ENCODE data around the gene REST.
"Not testable (repeated sequence)": the region's sequence is repeated elsewhere in the genome, so short reads cannot be mapped to it uniquely, and the experiment has no call there.

REST gene, protein sequence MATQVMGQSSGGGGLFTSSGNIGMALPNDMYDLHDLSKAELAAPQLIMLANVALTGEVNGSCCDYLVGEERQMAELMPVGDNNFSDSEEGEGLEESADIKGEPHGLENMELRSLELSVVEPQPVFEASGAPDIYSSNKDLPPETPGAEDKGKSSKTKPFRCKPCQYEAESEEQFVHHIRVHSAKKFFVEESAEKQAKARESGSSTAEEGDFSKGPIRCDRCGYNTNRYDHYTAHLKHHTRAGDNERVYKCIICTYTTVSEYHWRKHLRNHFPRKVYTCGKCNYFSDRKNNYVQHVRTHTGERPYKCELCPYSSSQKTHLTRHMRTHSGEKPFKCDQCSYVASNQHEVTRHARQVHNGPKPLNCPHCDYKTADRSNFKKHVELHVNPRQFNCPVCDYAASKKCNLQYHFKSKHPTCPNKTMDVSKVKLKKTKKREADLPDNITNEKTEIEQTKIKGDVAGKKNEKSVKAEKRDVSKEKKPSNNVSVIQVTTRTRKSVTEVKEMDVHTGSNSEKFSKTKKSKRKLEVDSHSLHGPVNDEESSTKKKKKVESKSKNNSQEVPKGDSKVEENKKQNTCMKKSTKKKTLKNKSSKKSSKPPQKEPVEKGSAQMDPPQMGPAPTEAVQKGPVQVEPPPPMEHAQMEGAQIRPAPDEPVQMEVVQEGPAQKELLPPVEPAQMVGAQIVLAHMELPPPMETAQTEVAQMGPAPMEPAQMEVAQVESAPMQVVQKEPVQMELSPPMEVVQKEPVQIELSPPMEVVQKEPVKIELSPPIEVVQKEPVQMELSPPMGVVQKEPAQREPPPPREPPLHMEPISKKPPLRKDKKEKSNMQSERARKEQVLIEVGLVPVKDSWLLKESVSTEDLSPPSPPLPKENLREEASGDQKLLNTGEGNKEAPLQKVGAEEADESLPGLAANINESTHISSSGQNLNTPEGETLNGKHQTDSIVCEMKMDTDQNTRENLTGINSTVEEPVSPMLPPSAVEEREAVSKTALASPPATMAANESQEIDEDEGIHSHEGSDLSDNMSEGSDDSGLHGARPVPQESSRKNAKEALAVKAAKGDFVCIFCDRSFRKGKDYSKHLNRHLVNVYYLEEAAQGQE

DNA sequence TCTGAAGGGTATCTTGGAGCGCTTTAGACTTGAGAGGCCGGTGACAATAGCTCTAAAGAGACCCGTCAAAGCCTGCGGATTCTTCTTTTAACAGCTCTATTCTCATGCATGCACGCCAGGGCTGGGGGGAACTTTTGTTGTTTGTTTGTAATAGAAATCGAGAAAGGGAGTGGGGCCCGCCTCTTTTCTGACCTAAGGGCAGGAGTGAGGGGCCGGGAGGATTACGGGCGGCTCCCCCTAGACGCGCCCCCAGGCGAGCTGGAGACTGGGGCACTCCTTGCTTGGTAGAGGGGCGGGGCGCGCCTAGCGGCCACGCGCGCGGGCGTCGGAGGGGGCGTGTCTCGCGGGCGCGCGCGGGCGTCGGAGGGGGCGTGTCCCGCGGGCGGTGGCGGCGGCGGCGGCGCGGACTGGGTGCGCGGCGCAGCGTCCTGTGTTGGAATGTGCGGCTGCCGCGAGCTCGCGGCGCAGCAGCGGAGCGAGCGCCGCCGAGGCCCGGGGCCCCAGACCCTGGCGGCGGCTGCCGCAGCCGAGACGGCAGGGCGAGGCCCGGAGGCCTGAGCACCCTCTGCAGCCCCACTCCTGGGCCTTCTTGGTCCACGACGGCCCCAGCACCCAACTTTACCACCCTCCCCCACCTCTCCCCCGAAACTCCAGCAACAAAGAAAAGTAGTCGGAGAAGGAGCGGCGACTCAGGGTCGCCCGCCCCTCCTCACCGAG lies at the start of gene REST:
Gene REST, plus strand, starts transcription at position 412 of the 717 bp plus-strand sequence. CDS start 2,739 bp downstream, outside the sequence.
- DNase-seq = peak; percentile 37

DNA sequence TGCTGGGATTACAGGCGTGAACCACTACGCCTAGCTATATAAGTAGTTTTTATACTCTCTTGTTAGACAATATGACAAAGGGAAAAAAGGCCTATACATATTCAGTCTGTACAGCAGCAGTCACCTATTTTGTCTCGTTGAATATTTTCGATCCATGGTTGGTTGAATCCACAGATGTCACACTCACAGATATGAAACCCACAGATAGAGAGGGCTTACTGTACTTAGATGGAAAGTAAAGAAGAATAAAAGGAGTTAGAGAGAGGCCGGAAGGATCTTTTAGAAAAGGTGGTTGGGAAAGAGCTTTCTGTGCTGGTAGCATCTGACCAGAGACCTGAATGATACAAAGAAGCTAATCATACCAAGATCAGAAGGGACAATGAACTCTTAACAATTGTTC lies 47.9 kb upstream of the REST start:
- no peak for DNase-seq

DNA sequence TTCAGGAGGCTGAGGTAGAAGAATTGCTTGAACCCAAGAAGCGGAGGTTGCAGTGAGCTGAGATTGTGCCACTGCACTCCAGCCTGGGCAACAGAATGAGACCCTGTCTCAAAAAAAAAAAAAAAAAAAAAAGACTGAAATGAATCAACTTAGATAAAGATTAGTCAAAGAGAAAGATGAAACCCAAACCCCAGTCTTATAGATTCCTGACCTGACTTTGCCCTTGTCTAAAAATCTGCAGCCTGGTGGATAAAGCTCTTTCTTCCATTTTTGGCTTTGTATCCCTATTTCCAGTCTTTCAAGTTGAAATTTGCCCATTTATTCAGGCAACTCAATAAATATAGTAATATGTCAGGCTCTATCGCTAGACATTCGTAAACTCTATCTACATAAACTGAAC lies 46.9 kb upstream of the REST start:
- DNase-seq = no peak

DNA sequence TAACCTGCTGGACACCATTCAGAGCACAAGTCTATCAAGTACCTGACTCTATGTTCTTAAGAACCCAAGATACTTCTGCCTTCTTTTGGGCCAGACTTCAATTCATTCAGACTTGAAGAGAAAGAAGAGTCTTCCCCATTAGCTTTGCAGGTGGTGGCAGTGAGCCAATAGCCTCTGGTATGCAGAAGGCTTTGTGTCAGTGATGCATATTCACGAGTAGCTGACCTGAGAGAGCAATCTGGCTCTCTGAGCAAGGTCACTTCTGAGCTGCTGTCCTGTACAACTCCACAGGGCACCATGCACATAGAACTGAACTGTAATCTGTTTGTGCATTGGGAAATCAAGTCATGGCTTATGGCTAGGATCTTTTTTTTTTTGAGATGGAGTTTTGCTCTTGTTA lies 46.3 kb upstream of the REST start:
- DNase-seq = no peak

DNA sequence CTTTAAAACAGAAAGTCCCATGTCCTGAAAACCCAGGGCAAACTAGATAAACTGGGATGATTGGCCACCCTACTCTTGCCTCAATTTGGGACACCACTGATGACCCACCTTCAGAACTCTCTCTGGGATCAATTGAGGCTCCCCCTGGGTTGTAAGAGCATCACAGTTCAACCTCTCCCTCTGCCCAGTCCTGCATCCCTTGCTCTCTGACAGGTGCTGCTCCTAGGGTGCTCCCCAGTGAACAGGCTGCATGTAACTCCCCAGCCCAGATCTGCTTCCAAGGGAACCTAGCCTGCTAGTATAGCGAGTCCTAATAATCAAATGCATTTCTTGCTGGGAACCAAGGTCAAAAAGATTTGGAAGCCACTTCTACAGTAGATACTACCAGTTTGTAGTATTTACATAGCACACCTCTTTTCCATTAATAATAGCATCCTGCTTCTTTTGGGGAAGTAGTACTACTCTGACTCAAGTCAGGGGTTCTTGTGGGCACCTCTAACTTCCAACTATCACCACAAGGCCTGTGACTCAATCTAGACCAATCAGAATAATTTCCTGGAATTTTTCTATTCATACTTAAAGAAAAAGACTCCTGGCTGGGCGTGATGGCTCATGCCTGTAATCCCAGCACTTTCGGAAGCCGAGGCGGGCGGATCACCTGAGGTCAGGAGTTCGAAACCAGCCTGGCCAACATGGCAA lies 44.1 kb upstream of the REST start:
- no peak for DNase-seq

DNA sequence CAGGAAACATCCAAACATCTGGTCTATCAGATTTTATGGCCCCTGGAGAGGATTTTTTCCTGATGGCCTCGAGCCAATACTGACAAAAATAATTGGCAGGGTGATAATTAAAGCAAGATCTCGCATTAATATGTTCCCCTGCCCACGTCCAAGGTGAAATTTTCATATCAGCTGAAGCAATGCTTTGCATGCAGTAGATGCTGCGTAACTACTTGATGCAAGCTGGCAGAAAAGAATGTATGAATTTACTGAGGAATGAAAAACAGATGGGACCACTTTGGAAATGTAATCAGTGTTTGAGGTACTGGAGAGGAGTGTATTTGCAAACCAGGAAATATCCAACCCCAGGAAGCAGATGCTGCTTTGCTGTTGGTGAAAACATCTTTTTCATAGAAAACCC lies 36.8 kb upstream of the REST start:
- DNase-seq = peak; percentile 2

DNA sequence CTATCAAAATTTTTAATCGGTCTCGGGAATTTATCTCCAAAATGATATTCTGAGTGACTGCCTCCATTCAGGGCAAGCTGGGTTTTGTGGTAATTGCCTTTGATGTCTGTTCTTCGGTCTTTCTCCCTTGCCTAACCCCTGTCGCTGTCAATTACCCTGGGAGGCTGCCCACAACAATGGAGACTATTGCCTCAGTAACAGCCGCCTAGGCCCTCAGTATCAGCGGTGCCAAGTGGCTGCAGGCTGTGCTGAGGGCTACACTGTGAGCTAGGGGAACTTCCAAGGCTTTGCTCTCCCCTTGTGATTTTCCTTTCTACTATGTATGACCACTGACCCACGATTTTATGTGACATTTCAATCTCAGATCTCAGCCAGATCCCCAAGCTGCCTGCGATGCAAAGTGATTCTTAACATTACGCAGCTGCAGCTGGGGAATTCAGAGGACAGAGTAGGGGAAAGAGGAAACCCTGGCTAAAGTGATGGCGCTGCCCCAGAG lies 36.3 kb upstream of the REST start:
- DNase-seq = peak; percentile 49

DNA sequence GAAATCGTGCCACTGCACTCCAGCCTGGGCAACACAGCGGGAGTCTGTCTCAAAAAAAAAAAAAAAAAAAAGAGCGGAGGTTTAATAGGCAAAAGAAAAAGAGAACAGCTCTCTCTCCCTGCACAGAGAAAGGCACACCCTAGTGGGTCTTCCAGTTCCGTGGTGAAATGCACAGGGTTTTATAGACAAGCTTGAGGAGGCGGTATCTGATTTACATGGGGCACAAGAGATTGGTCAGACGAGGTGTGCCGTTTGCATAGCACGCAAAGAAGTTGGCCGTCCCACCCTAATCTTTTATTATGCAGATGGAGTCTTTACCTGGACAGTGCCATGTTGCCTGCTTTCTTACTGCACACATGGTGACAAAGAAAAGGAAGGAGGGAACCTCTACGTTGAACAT lies 33.5 kb upstream of the REST start:
- peak; percentile 1 for DNase-seq

DNA sequence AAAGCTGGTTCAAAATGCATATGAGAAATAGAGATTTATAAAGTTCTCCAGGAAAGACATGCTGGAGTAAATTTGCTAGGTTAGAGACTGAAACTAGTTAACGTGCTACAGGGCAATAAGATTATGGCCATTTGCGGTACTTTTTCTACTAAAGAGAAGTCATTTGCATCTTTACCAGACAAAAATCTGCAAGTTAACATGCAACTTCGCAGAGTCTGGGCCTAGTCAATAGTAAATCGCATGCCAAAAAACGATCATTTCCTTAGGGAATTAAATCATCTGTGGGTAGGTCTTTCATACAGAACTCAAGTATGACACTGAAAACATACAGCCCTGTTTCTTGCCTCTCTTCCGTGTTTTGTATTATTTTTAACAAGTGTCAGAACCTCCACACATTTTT lies 32.8 kb upstream of the REST start:
- DNase-seq = no peak

DNA sequence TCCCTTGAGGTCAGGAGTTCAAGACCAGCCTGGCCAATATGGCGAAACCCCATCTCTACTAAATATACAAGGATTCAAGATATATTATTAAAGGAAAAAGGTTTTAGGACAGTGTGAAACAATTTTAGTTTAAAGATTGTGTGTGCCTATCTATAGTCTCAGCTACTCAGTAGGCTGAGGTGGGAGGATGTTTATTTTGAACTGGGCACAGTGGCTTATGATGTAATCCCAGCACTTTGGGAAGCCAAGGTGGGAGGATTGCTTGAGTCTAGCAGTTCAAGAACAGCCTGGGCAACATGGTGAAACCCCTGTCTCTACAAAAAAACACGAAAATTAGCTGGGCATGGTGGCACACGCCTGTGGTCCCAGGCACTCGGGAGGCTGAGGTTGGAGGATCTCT lies 31.4 kb upstream of the REST start:
- no peak for DNase-seq

DNA sequence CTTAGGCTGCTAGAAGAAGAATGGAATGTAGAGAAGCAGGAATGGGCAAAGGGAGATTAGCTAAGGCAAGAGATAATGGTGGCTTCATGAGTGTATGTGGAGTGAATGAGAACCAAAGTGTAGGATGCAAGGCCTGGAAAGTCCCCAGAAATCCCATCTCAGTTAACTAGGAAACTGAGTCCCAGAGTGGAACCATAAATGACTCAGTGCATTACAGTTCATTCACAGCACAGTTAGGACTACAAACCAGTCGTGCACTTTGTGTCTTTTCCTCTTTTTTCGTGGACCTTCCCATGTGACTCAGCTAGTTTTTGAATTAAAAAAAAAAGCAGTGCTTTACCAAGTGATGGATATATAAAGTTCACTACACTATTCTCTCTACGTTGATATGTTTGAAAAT lies 27.7 kb upstream of the REST start:
- DNase-seq = no peak

DNA sequence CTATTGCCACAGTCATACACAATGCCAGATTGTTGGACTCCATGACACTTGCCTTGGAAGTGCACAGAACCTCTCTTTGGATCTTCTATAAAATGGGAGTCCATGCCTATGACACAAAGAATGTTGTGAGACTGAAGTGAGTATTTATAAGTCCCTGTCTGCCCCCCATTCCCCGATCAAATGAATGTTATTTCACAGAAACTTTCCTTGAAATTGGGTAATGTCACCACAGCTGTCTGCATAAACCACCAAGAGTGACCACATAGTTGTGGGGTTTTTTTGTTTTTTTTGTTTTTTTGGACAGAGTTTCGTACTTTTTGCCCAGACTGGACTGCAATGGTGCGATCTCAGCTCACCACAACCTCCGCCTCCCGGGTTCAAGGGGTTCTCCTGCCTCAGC lies 27.1 kb upstream of the REST start:
- DNase-seq = no peak

DNA sequence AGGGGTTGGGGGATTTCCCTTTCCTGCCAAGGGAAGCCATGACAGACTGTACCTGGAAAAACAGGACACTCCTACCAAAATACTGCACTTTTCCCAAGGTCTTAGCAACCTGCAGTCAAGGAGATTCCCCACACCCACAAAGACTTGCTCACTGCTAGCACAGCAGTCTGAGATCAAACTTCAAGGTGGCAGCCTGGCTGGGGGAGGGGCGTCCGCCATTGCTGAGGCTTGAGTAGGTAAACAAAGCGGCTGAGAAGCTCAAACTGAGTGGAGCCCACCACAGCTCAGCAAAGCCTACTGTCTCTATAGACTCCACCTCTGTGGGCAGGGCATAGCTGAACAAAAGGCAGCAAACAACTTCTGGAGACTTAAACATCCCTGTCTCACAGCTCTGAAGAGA lies 23.2 kb upstream of the REST start:
- DNase-seq = not testable (repeated sequence)

DNA sequence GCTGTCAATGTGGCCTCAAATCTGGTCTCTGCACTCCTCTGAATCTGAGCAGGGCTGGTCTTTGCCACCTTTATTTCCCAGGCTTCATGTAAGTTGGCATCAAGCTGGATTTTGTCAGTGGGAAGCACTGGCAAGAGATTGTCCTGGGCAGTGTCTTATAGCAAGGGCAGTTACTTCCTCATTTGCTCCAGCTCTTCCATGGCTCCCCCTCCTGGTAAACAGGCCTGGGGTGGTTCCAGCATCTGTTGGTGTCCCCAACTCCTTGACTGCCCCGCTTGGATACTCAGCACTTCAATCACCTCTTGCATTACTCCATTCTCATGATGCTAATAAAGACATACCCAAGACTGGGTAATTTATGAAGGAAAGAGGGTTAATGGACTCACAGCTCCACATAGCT lies 15.0 kb upstream of the REST start:
- no peak for DNase-seq

DNA sequence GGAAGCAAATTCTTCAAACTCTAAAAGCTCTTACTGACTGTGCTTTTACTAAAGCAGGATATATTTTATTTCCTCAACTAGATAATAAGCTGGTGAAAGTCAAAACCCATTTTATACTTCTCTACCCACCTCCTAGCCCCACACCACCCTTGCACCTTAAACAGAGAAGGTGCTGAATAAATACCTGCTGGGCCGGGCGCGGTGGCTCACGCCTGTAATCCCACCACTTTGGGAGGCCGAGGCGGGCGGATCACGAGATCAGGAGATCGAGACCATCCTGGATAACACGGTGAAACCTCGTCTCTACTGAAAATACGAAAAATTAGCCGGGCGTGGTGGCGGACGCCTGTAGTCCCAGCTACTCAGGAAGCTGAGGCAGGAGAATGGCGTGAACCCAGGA lies 9.9 kb upstream of the REST start:
- not testable (repeated sequence) for DNase-seq

DNA sequence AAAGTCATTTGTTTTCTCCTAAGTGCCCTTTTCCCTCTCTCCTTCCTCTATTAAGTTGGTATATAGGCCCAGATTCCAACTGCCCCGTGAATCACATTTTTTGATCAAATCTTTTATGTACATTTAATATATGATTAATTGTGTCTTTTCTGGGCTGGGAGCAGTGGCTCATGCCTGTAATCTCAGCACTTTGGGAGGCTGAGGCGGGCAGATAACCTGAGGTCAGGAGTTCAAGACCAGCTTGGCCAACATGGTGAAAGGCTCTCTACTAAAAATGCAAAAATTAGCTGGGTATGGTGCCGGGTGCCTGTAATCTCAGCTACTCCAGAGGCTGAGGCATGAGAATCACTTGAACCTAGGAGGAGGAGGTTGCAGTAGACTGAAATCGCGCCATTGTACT lies 7.5 kb upstream of the REST start:
- DNase-seq = not testable (repeated sequence)

DNA sequence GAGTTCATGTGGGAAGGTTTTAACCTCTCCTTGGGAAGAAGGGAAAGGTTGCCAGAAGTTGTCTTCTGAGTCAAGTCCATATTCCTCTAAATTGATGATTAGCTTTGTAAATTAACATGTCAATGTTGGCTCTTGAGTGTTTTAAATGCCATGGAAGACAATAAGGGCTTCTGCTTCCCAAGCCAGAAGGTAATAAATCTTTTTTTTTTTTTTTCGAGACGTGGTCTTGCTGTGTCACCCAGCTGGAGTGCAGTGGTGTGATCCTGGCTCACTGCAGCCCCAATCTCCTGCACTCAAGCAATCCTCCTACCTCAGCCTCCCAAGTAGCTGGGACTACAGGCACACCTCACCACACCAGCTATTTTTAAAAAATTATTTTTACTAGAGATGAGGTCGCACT lies 5.0 kb upstream of the REST start:
- DNase-seq = no peak

DNA sequence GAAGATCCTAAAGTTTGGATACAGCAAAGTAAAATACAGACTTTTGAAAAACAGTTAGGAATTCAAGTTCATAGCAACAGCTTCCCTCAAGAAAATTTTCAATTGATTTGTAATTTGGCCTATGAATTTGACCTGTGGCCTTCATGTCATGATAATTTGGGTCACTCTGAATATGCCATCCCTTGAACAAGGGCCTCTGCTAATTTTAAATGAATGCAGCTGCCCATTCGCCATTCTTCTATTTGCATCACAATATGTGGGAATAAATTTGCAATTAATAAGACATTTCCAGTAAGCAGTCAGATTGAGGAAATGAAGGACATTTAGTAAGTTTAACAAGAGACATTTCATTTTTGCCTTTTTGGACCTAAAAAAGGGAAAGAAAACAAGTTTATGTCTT lies 1.9 kb upstream of the REST start:
- no peak for DNase-seq

DNA sequence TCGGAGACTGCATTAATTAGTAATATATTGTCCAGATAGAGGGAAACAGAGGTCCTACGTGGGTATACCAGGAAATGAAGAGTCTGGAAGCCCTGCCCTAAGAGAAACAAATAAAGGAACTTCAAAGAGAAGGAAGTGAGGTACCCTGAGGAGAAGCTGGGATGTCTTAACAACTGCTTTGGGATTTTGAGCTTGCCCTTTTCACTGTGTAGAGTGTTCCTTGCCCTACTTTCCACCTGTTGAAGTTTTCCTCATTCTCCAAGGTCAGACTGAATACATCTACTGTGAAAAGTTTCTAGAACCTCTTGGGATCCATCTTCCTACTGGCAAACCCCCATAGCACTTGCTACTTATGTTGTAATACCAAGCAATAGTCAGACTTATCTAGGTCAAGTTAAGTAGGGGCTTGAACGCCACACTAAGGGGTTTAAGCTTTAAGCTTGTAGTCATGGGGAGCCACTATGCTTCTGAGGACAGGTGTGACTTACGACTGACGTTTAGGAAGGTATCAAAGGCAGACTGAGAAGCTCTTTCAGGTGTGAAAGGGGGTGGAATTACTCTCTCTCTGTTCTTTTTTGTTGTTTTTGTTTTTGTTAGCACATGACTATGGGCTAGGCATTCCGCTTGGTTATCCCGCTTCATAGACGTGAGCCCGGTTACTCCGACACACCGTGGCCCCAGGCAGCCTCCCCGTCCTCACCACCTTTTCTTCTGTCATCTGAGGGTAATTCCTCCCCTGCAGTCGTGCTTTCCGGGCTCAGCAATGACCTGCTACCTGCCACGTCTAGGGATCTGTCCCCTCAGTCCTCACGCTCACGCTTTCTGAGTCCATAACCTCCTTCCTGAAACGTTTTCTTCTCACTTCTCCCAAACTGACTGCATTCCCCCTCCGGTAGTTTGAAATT lies 959 bp upstream of the REST start:
- no peak for DNase-seq

DNA sequence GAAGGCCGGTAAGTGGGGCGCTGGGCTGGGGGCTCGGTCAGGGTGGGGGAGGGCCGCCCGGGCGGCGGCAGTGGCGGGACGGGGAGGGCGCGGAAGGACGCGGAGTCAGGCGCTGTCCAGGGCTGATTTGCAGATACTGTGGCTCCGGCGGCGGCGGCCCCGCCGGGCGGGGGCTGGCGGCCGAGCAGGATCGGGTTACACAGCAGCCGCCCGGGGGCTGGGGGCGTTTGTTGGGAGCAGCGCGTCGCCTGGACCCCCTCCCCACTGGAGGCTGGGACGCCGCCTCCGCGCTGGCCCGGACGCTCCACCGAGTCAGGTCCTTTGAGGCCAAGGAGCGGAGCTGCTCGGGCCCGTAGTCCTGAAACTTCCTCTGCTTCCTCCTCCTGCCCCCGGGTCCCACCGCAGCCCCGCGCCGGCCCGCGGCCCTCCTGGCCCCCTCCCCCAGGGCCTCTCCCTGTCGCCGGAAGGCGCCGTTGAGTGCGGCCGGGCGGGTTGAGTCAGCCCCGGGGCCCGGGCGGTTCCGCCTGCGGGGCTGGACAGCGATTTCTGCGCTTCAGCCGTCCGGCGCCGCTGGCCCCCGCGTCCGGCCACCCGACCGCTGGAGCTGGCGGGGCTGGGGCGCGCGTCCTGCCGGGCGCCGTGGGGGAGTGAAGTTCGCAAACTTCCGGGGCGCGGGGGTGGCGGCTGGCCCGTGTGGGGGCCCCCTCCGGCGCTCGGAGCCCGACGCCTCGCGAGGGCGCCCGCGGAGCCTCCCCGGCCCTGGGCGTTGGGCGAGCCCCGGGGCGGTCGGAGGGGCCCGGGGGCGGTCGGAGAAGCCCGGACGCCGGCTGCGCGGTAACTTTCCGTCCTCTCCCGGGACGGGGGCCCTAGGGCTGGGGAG lies 746 bp downstream of the REST start:
- DNase-seq = no peak
